Cardiac muscle cell (in vitro differentiated cells and primary cell): ENCODE measurements around the gene KCNN3. TPM values are rescaled to one million over a fixed set of nuclear protein-coding genes. Genes with fewer than 3 reads are reported as not detected.

Source experiments
- DNase-seq, 2 donors: peaks; one replicate each; pipeline versions ENCODE4 v3.0.0 to v3.0.0-alpha.2; 2010 to 2017; ENCODE audit warnings: low read depth in 1 of 2, low spot score in 1 of 2
- H3K27ac ChIP-seq: fragments of 200-600 bp; sonication (generic); 2 replicates; pipeline ENCODE4 v1.5.1; 2016
- H3K27me3 ChIP-seq: fragments of 200-600 bp; sonication (generic); 2 replicates; pipeline ENCODE4 v1.6.0; 2016; ENCODE audit warnings: control low read depth
- H3K36me3 ChIP-seq: fragments of 200-600 bp; sonication (generic); 2 replicates; pipeline ENCODE4 v1.5.1; 2016; ENCODE audit warnings: control low read depth
- H3K4me1 ChIP-seq: fragments of 200-600 bp; sonication (generic); 2 replicates; pipeline ENCODE4 v1.8.1; 2017; ENCODE audit warnings: low read depth, mild to moderate bottlenecking, mixed run types
- H3K4me3 ChIP-seq: fragments of 200-600 bp; sonication (generic); 2 replicates; pipeline ENCODE4 v1.5.1; 2016; ENCODE audit warnings: mild to moderate bottlenecking
- H3K9me3 ChIP-seq: fragments of 200-600 bp; sonication (generic); 2 replicates; pipeline ENCODE4 v1.5.1; 2017; ENCODE audit warnings: low read depth, mild to moderate bottlenecking, control low read depth
- CTCF ChIP-seq: IDR thresholded peaks from 2 replicates; pipeline ENCODE4 v1.5.1; 2012; ENCODE audit warnings: low read depth, mild to moderate bottlenecking, low read length
- polyA plus RNA-seq: library from polyadenylated mRNA; unstranded; fragments of >200 nt; fragmentation: Nextera tagmentation; extraction: Ambion mirVana; gene quantifications from 2 replicates; pipeline ENCODE4 v1.2.1, GENCODE V29; 2016
- total RNA-seq: library from RNA; depleted of rRNA; stranded (reverse); fragments of >200 nt; gene quantifications from 2 replicates; pipeline ENCODE4 v1.2.3, GENCODE V29; 2016

Gene KCNN3
- total and polyA plus RNA-seq, 2 experiments from 2014 or later: 1.5 to 2.9 TPM

GRCh38 chr1:154822717-154823116 is 47.4 kb downstream of the KCNN3 start:
- no peaks in the 10 kb centered on the region for H3K4me1 ChIP-seq
- H3K27ac ChIP-seq: no peak overlapping the region
- no peaks in the 10 kb centered on the region for H3K9me3 ChIP-seq
- no peak for TF ChIP-seq CTCF
- no peaks in the 10 kb centered on the region for H3K36me3 ChIP-seq
- no peaks in the 10 kb centered on the region for H3K27me3 ChIP-seq
- no peak for DNase-seq
- no peak overlapping the region for H3K4me3 ChIP-seq

- H3K36me3 ChIP-seq: no peaks in the 10 kb centered on the region
- H3K4me3 ChIP-seq: no peak overlapping the region
- no peak for TF ChIP-seq CTCF
- H3K27me3 ChIP-seq: no peaks in the 10 kb centered on the region
- no peaks in the 10 kb centered on the region for H3K9me3 ChIP-seq
- H3K4me1 ChIP-seq: no peaks in the 10 kb centered on the region
- DNase-seq: no peak
- H3K27ac ChIP-seq: no peak overlapping the region
Measured at GRCh38 chr1:154822233-154822632, 47.8 kb downstream of the KCNN3 start.

- TF ChIP-seq CTCF: no peak
Measured at GRCh38 chr1:154821083-154821482, 49.0 kb downstream of the KCNN3 start.

GRCh38 chr1:154820646-154821045 is 49.4 kb downstream of the KCNN3 start:
- TF ChIP-seq CTCF: no peak
- no peaks in the 10 kb centered on the region for H3K4me1 ChIP-seq
- no peaks in the 10 kb centered on the region for H3K36me3 ChIP-seq
- H3K27me3 ChIP-seq: no peaks in the 10 kb centered on the region
- no peak overlapping the region for H3K27ac ChIP-seq
- no peak for DNase-seq
- no peak overlapping the region for H3K4me3 ChIP-seq
- H3K9me3 ChIP-seq: no peaks in the 10 kb centered on the region

More at GRCh38 chr1:154821083-154821482, 49.0 kb downstream of the KCNN3 start:
- no peaks in the 10 kb centered on the region for H3K4me1 ChIP-seq
- H3K36me3 ChIP-seq: no peaks in the 10 kb centered on the region
- no peaks in the 10 kb centered on the region for H3K9me3 ChIP-seq
- no peak overlapping the region for H3K4me3 ChIP-seq
- no peaks in the 10 kb centered on the region for H3K27me3 ChIP-seq
- no peak overlapping the region for H3K27ac ChIP-seq
- DNase-seq: peak in 1 of 2 donors; percentile 11

GRCh38 chr1:154819628-154820590 is 50.2 kb downstream of the KCNN3 start:
- peak; percentile 42 for TF ChIP-seq CTCF
- DNase-seq: peak; percentile 7 to 44
- Histone ChIP-seq H3K4me1 (no peaks in the 10 kb centered on the region), H3K9me3 (no peaks in the 10 kb centered on the region), H3K4me3 (no peak overlapping the region), H3K27ac (no peak overlapping the region), H3K27me3 (no peaks in the 10 kb centered on the region), H3K36me3 (no peaks in the 10 kb centered on the region)
